ENCODE data around the gene AMH. TPM values are rescaled to one million over a fixed set of nuclear protein-coding genes. Genes with fewer than 3 reads are reported as not detected.

Gene AMH
- total RNA-seq, 1 donor from 2014 or later = 3.5 TPM

DNA sequence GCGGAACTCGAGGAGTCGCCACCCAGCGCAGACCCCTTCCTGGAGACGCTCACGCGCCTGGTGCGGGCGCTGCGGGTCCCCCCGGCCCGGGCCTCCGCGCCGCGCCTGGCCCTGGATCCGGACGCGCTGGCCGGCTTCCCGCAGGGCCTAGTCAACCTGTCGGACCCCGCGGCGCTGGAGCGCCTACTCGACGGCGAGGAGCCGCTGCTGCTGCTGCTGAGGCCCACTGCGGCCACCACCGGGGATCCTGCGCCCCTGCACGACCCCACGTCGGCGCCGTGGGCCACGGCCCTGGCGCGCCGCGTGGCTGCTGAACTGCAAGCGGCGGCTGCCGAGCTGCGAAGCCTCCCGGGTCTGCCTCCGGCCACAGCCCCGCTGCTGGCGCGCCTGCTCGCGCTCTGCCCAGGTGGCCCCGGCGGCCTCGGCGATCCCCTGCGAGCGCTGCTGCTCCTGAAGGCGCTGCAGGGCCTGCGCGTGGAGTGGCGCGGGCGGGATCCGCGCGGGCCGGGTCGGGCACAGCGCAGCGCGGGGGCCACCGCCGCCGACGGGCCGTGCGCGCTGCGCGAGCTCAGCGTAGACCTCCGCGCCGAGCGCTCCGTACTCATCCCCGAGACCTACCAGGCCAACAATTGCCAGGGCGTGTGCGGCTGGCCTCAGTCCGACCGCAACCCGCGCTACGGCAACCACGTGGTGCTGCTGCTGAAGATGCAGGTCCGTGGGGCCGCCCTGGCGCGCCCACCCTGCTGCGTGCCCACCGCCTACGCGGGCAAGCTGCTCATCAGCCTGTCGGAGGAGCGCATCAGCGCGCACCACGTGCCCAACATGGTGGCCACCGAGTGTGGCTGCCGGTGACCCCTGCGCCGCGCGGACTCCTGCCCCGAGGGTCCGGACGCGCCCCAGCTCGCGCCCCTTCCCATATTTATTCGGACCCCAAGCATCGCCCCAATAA lies 2.3 kb downstream of the AMH start:
- Histone ChIP-seq H3F3A (ENCODE audit: low read depth) (peaks cover 25% of the 10 kb centered on the region), H3K79me2 (ENCODE audit: low read depth) (no peaks in the 10 kb centered on the region), H2AFZ (replicated peaks) (no peak overlapping the region), H3K27ac (no peak overlapping the region), H3K36me3 (no peaks in the 10 kb centered on the region), H3K9me3 (ENCODE audit: low read depth) (no peaks in the 10 kb centered on the region), H3K4me2 (no peak overlapping the region), H3K27me3 (peaks cover 20% of the 10 kb centered on the region), H4K20me1 (ENCODE audit: low read depth) (peaks cover 20% of the 10 kb centered on the region), H3K4me1 (peaks cover 10% of the 10 kb centered on the region), H3K4me3 (no peak overlapping the region), H3K9ac (no peak overlapping the region)
- Mint-ChIP-seq H3K9me3 (no peaks in the 10 kb centered on the region), H3K27ac (no peak overlapping the region), H3K36me3 (no peaks in the 10 kb centered on the region), H3K4me1 (peaks cover 4% of the 10 kb centered on the region), H3K4me3 (no peak overlapping the region), H3K27me3 (ENCODE audit: insufficient read depth, low read depth) (peaks cover 11% of the 10 kb centered on the region)
- no peak for TF ChIP-seq EZH2 (IDR thresholded peaks at IDR 0.05)
- TF ChIP-seq, protein P1, sequence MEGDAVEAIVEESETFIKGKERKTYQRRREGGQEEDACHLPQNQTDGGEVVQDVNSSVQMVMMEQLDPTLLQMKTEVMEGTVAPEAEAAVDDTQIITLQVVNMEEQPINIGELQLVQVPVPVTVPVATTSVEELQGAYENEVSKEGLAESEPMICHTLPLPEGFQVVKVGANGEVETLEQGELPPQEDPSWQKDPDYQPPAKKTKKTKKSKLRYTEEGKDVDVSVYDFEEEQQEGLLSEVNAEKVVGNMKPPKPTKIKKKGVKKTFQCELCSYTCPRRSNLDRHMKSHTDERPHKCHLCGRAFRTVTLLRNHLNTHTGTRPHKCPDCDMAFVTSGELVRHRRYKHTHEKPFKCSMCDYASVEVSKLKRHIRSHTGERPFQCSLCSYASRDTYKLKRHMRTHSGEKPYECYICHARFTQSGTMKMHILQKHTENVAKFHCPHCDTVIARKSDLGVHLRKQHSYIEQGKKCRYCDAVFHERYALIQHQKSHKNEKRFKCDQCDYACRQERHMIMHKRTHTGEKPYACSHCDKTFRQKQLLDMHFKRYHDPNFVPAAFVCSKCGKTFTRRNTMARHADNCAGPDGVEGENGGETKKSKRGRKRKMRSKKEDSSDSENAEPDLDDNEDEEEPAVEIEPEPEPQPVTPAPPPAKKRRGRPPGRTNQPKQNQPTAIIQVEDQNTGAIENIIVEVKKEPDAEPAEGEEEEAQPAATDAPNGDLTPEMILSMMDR (IDR thresholded peaks at IDR 0.05) = no peak
- TF ChIP-seq EZH2phosphoT487 (IDR thresholded peaks at IDR 0.05) = no peak
- DNase-seq (ENCODE audit: low spot score) = no peak

DNA sequence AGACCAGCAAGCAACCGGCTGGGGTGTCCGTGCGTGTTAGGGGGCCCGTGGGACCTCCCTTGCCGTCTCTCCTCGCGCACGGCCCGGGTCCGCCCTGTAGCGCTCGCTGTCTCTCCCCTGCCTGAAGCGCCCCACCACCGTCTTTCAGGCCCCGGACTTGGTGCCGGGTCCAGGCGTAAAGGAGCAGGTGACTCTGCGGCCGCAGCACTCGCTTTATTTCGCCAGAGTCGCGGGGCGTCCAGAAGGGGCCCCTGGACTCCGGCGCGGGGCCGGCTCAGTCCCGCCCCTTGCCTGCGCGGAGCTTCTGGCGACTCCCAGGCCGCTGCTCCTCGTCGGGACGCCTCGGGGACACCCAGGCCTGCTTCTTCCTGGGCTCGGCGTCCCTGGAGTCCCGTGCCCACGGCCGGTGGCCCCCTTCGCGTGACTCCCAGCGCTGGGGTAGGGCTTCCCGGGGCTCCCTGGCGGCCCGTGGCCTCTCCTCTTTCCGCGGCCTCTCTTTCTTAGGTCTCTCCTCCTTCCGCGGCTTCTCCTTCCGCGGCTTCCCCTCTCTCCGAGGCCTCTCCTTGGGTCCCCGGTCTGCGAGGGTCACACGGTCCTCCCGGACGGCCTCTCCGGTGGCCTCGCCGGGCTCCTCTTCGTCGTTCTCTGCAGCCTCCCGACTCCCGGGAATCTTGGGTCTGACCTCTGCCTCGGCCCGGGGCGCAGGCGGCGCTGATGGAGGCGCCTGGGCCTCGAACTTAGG lies 3.1 kb downstream of the AMH start:
- no peak overlapping the region for H3K27ac ChIP-seq
- H3K79me2 ChIP-seq (ENCODE audit: low read depth) = no peaks in the 10 kb centered on the region
- no peak overlapping the region for H3K4me3 Mint-ChIP-seq
- H3K36me3 ChIP-seq = no peaks in the 10 kb centered on the region
- H3K27me3 ChIP-seq = peaks cover 20% of the 10 kb centered on the region
- no peak overlapping the region for H3K4me2 ChIP-seq
- no peaks in the 10 kb centered on the region for H3K36me3 Mint-ChIP-seq
- H3K4me1 ChIP-seq = peaks cover 10% of the 10 kb centered on the region
- H3K4me3 ChIP-seq = no peak overlapping the region
- no peak overlapping the region for H2AFZ ChIP-seq (replicated peaks)
- H4K20me1 ChIP-seq (ENCODE audit: low read depth) = peaks cover 12% of the 10 kb centered on the region
- H3K9me3 ChIP-seq (ENCODE audit: low read depth) = no peaks in the 10 kb centered on the region
- H3F3A ChIP-seq (ENCODE audit: low read depth) = peaks cover 25% of the 10 kb centered on the region
- H3K4me1 Mint-ChIP-seq = peaks cover 4% of the 10 kb centered on the region
- H3K27ac Mint-ChIP-seq = no peak overlapping the region
- DNase-seq (ENCODE audit: low spot score) = no peak
- no peak overlapping the region for H3K9ac ChIP-seq
- peaks cover 11% of the 10 kb centered on the region for H3K27me3 Mint-ChIP-seq (ENCODE audit: insufficient read depth, low read depth)
- H3K9me3 Mint-ChIP-seq = no peaks in the 10 kb centered on the region
- TF ChIP-seq, protein P1 (IDR thresholded peaks at IDR 0.05) = no peak
- TF ChIP-seq EZH2 (IDR thresholded peaks at IDR 0.05) = no peak
- TF ChIP-seq EZH2phosphoT487 (IDR thresholded peaks at IDR 0.05) = no peak

GRCh38 chr19:2252797-2253105 lies 3.6 kb downstream of the AMH start:
- Mint-ChIP-seq H3K36me3 (no peaks in the 10 kb centered on the region), H3K27ac (no peak overlapping the region), H3K4me1 (peaks cover 4% of the 10 kb centered on the region), H3K27me3 (ENCODE audit: insufficient read depth, low read depth) (peaks cover 11% of the 10 kb centered on the region), H3K4me3 (no peak overlapping the region), H3K9me3 (no peaks in the 10 kb centered on the region)
- TF ChIP-seq EZH2phosphoT487 (IDR thresholded peaks at IDR 0.05) (no peak), EZH2 (IDR thresholded peaks at IDR 0.05) (no peak)
- TF ChIP-seq, protein P1 (IDR thresholded peaks at IDR 0.05) = no peak
- Histone ChIP-seq H3K4me1 (peaks cover 10% of the 10 kb centered on the region), H3F3A (ENCODE audit: low read depth) (peaks cover 25% of the 10 kb centered on the region), H2AFZ (replicated peaks) (no peak overlapping the region), H3K79me2 (ENCODE audit: low read depth) (no peaks in the 10 kb centered on the region), H3K27me3 (peaks cover 20% of the 10 kb centered on the region), H3K27ac (no peak overlapping the region), H3K9me3 (ENCODE audit: low read depth) (no peaks in the 10 kb centered on the region), H3K36me3 (no peaks in the 10 kb centered on the region), H3K9ac (peak overlapping the region; percentile 12), H4K20me1 (ENCODE audit: low read depth) (peaks cover 7% of the 10 kb centered on the region), H3K4me3 (peak overlapping the region; percentile 58), H3K4me2 (peak overlapping the region; percentile 98)
- DNase-seq (ENCODE audit: low spot score) = peak; percentile 16
